DOHH2 (cell line): ENCODE data around the gene PCDH9.

Source experiments
- H3F3A ChIP-seq: fragments of 200-600 bp; sonication (generic), shearing (Covaris generic); 2 replicates; pipeline ENCODE4 v1.6.0; 2016; ENCODE audit warnings: antibody characterized with exemption, mild to moderate bottlenecking; ENCODE audit not compliant: control insufficient read depth, insufficient read depth
- H3K27ac ChIP-seq: fragments of 200-600 bp; sonication (generic); 2 replicates; pipeline ENCODE4 v1.5.1; 2014; ENCODE audit warnings: low read depth, mild to moderate bottlenecking, low read length, moderate library complexity
- H3K27me3 ChIP-seq: fragments of 200-600 bp; sonication (generic); 2 replicates; pipeline ENCODE4 v1.6.1; 2014; ENCODE audit warnings: mild to moderate bottlenecking, low read length, mixed read lengths; ENCODE audit not compliant: control insufficient read depth
- H3K36me3 ChIP-seq: fragments of 200-600 bp; sonication (generic); 2 replicates; pipeline ENCODE4 v1.6.1; 2014; ENCODE audit warnings: mild to moderate bottlenecking, low read length, moderate library complexity, mixed read lengths; ENCODE audit not compliant: control insufficient read depth
- H3K4me1 ChIP-seq: fragments of 200-600 bp; sonication (generic); 2 replicates; pipeline ENCODE4 v1.6.1; 2014; ENCODE audit warnings: mild to moderate bottlenecking, low read length, mixed read lengths; ENCODE audit not compliant: control insufficient read depth
- H3K4me2 ChIP-seq: fragments of 200-600 bp; sonication (generic); 2 replicates; pipeline ENCODE4 v1.6.0; 2014; ENCODE audit warnings: mild to moderate bottlenecking, low read length, moderate library complexity
- H3K4me3 ChIP-seq: fragments of 200-600 bp; sonication (generic); 2 replicates; pipeline ENCODE4 v1.5.1; 2014; ENCODE audit warnings: mild to moderate bottlenecking, low read length, mixed read lengths
- H3K79me2 ChIP-seq: fragments of 200-600 bp; sonication (generic); 2 replicates; pipeline ENCODE4 v1.6.1; 2014; ENCODE audit warnings: mild to moderate bottlenecking, low read length, mixed read lengths; ENCODE audit not compliant: control insufficient read depth
- H3K9me2 ChIP-seq: fragments of 200-600 bp; sonication (generic); replicated peaks from 2 replicates; pipeline ENCODE4 v1.6.1; 2014; ENCODE audit warnings: mild to moderate bottlenecking, low read length, mixed read lengths; ENCODE audit not compliant: control insufficient read depth
- H3K9me3 ChIP-seq: fragments of 200-600 bp; sonication (generic); 2 replicates; pipeline ENCODE4 v1.6.1; 2014; ENCODE audit warnings: antibody characterized with exemption, low read length, mixed read lengths; ENCODE audit not compliant: control insufficient read depth, insufficient read depth
- H4K20me1 ChIP-seq: fragments of 200-600 bp; sonication (generic); 2 replicates; pipeline ENCODE4 v1.6.0; 2014; ENCODE audit warnings: low read depth, mild to moderate bottlenecking, antibody characterized with exemption, low read length, moderate library complexity; ENCODE audit not compliant: control insufficient read depth, insufficient read depth
- CTCF ChIP-seq: fragments of 200-600 bp; sonication (generic); IDR thresholded peaks from one replicate; pipeline ENCODE4 v1.5.1; 2014; ENCODE audit warnings: antibody characterized with exemption, mild to moderate bottlenecking, low read depth, low read length; ENCODE audit not compliant: poor library complexity, severe bottlenecking
- EZH2phosphoT487 ChIP-seq: fragments of 200-600 bp; sonication (generic); IDR thresholded peaks from 2 replicates; pipeline ENCODE4 v1.6.1; 2017; ENCODE audit warnings: borderline replicate concordance, mild to moderate bottlenecking, antibody characterized with exemption, low read length, moderate library complexity, mixed read lengths

The PCDH9 gene

DNA sequence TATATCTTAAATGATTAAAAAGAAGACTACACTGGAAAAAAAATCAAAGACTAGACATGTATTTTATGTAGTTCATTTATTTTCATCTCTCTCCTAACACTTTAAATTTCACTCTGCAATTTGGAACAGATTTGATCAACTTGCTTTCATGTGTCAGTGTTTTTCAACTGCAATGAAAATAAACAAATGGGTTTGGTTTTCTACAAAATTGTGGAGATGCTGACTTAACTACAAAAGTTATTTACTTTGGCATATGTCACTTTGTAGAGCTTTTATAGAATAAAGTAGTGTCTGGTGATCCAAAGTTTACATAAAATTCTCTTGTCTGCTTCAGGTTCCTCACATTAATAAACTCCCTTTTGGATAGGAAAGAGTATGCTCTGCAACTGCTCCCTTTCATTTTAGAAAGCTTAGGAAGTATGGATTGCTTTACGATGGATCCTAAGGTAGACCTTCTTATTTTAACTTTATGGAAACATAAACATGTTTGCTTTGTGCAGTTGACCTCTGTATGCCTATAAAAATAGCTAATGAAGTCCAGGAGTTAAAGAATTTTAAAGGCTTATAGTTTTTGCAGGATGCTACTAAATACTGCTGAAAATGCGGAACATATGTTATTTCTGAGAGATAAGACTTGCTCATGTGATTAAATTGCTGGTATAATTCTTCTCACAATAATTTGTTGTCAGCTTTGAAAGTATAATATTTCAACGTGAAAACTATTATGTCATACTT is 815.9 kb downstream of the PCDH9 start:
- no peaks in the 10 kb centered on the region; the same call in 1 of the 2 replicates for H3K9me3 ChIP-seq
- no peak overlapping the region for H3K4me3 ChIP-seq
- TF ChIP-seq EZH2phosphoT487 (no peak), CTCF (no peak)
- no peak overlapping the region for H3K27ac ChIP-seq
- no peaks in the 10 kb centered on the region for H3K9me2 ChIP-seq
- H3F3A ChIP-seq = no peaks in the 10 kb centered on the region
- H3K4me1 ChIP-seq = no peaks in the 10 kb centered on the region
- no peaks in the 10 kb centered on the region for H3K27me3 ChIP-seq
- no peaks in the 10 kb centered on the region for H3K36me3 ChIP-seq
- H4K20me1 ChIP-seq = no peaks in the 10 kb centered on the region
- no peak overlapping the region for H3K4me2 ChIP-seq
- no peaks in the 10 kb centered on the region for H3K79me2 ChIP-seq

- no peaks in the 10 kb centered on the region for H3K27me3 ChIP-seq
- H3K4me3 ChIP-seq = no peak overlapping the region
- no peaks in the 10 kb centered on the region for H3K9me3 ChIP-seq
- no peaks in the 10 kb centered on the region for H3F3A ChIP-seq
- H3K4me2 ChIP-seq = no peak overlapping the region
- no peaks in the 10 kb centered on the region for H3K79me2 ChIP-seq
- H4K20me1 ChIP-seq = no peaks in the 10 kb centered on the region
- H3K27ac ChIP-seq = no peak overlapping the region
- TF ChIP-seq EZH2phosphoT487 = no peak
- no peak for TF ChIP-seq CTCF
- no peaks in the 10 kb centered on the region for H3K36me3 ChIP-seq
- no peaks in the 10 kb centered on the region for H3K4me1 ChIP-seq
- no peaks in the 10 kb centered on the region for H3K9me2 ChIP-seq
Measured at GRCh38 chr13:66410314-66410713, 819.8 kb downstream of the PCDH9 start.

DNA sequence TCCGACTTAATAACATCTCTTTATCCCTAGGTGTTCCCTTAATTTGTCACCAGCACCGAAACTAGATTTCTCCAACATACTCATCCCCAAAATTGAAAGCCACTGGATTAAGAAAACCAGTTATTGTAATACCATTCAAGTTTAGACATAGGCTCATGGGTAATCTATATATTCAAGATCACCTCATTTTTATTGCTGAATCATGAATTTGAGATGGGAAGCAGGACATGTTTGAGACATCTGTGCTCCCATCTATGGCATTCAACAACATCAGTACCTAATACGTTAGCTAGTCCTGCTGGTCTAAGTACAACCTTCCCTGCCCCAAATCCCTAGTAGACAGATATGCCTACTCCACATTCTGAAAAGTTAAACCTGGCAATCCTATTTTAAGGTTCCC is 820.6 kb downstream of the PCDH9 start:
- no peaks in the 10 kb centered on the region for H3K27me3 ChIP-seq
- H3K9me2 ChIP-seq = no peaks in the 10 kb centered on the region
- no peak overlapping the region for H3K27ac ChIP-seq
- no peak overlapping the region for H3K4me3 ChIP-seq
- H3K36me3 ChIP-seq = no peaks in the 10 kb centered on the region
- H3K79me2 ChIP-seq = no peaks in the 10 kb centered on the region
- H4K20me1 ChIP-seq = no peaks in the 10 kb centered on the region
- no peaks in the 10 kb centered on the region for H3F3A ChIP-seq
- H3K4me2 ChIP-seq = no peak overlapping the region
- H3K4me1 ChIP-seq = no peaks in the 10 kb centered on the region
- no peak for TF ChIP-seq EZH2phosphoT487
- TF ChIP-seq CTCF = no peak
- no peaks in the 10 kb centered on the region for H3K9me3 ChIP-seq
